Smooth muscle cell of the brain vasculature (primary cell): Measurements from ENCODE around the gene ATXN10.

Source experiments
- DNase-seq: peaks from one replicate; pipeline ENCODE4 v3.0.0-alpha.2; 2012; ENCODE audit warnings: low read depth, low spot score

ATXN10 gene

GRCh38 chr22:45757936-45758335 is 86.3 kb downstream of the ATXN10 start:
- DNase-seq: no peak

- DNase-seq: no peak
Observed at GRCh38 chr22:45758603-45759002, 87.0 kb downstream of the ATXN10 start.

DNA sequence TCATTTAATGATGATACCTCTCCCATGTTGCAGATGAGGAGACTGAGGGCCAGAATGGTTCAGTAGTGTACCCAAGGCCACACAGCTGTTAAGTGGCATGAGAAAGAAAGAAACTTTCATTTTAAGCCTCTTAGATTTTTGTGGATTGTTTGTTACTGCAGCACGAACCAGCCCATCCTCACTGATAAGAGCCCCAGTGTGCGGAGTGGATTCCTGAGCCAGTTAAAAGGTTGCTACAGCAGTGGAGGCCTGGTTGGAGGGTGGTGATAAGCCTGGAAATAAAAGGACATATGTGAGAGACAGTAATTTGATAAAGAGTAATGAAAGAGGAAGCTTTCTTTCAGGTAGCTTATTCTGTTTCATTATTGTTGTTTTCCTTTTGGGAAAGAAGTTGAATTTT is 89.0 kb downstream of the ATXN10 start:
- DNase-seq: no peak

DNA sequence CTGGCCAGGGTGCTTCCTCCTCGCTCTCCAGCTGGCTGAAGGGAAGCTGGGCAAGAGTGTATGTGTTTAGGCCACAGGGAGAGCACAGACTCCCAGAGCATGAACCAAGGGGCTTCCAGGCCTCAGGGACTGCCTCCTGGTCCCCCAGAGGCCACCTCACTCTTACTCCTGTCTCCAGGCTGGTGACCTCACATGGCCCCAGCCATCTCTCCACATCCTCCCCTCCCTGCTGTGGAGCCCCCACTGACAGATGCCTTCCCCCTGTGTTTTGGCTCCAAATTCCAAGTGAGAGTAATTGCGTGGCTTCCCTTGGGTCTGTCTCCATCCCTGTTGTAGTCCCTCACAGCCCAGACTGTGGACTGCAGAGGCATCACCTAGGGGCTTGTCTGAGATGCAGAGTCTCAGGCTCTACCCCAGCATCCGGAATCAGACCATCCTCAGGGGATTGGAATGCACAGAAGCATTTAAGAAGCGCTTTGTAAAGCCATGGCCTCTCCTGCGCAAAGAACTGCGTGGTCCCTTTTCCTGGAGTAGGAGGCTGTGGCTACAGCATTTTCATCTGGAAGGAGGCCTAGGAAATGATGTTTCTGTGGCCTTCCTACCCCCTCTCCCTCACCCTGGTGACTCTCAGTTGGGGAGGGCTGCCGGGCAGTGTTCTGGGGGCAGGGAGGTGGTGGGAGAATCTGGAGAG is 91.1 kb downstream of the ATXN10 start:
- no peak for DNase-seq

DNA sequence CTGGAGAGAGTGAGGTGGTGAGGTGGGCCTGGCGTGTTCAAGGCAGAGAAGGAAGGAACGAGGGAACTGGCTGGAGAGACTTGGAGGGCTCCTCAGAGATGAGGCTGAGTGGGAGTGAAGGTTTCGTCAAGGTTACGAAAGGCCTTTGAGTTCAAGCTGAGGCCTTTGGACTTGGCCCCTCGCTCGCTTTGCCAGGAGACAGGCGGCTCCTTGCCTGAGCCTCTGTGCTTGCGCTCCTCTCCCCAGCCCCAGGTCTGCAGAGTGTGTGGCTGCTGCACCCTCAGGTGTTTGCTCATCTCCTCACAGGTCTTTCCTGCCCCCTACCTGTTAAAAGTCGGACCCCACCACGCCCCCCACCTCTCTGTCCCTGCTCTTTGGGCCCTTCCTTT is 91.6 kb downstream of the ATXN10 start:
- DNase-seq: no peak

GRCh38 chr22:45768490-45768889 is 96.9 kb downstream of the ATXN10 start:
- DNase-seq: no peak

- no peak for DNase-seq
Observed at GRCh38 chr22:45769569-45770210, 98.1 kb downstream of the ATXN10 start.

DNA sequence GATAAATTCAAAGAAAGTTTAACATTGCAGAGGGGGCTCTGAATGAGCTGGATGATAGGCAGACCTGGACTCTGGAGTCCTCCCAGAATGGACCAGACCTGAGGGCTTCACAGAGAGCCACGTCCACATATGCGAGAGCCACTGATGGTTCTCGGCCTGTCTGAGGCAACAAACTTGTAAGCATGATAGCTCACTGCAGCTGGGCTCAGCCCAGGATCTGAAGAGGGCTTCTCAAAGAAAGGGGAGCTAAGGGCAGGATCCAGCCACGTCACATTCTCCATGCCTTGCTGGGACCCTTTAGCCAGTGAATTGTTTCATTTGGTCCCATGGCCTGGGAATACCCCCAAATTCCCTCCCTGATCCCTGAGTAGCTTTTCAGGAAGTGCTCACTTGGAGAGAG is 98.9 kb downstream of the ATXN10 start:
- no peak for DNase-seq

GRCh38 chr22:45771057-45771456 is 99.4 kb downstream of the ATXN10 start:
- DNase-seq: no peak

GRCh38 chr22:45771711-45772110 is 100.1 kb downstream of the ATXN10 start:
- DNase-seq: peak; percentile 72

GRCh38 chr22:45772743-45773142 is 101.1 kb downstream of the ATXN10 start:
- no peak for DNase-seq

- DNase-seq: no peak
Observed at GRCh38 chr22:45774001-45774670, 102.5 kb downstream of the ATXN10 start.

DNA sequence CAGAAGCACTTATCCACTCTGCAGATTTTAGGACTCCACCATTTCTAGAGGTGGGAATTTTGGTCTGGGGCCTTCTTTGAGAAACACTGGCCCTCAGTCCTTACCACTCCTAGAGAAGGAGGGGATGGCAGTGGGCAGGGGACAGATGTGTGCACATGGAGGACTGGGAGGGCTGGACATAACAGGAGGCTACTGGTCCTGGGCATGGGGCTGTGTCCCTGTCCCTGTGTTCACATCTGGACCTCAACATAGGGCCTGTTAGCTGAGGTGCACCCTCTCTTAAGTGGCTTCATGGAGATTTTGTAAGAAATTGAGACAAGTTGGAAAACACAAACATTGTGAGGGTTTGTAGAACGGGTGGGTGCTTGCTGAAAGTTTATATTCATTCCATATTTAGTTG is 103.4 kb downstream of the ATXN10 start:
- no peak for DNase-seq

GRCh38 chr22:45775569-45776312 is 104.1 kb downstream of the ATXN10 start:
- DNase-seq: no peak

DNA sequence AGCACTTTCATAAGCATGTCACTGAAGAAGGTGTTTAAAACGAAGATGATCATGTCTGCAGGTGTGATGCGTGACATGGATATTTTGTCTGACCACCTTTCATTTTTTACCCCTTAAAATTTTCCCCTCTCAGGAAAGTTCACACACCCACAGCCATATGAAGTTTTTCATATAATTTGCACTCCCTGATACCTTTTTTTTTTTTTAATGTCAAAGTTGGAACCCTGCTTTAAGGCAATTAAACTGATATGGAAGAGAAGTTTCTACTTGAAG is 104.6 kb downstream of the ATXN10 start:
- DNase-seq: no peak

DNA sequence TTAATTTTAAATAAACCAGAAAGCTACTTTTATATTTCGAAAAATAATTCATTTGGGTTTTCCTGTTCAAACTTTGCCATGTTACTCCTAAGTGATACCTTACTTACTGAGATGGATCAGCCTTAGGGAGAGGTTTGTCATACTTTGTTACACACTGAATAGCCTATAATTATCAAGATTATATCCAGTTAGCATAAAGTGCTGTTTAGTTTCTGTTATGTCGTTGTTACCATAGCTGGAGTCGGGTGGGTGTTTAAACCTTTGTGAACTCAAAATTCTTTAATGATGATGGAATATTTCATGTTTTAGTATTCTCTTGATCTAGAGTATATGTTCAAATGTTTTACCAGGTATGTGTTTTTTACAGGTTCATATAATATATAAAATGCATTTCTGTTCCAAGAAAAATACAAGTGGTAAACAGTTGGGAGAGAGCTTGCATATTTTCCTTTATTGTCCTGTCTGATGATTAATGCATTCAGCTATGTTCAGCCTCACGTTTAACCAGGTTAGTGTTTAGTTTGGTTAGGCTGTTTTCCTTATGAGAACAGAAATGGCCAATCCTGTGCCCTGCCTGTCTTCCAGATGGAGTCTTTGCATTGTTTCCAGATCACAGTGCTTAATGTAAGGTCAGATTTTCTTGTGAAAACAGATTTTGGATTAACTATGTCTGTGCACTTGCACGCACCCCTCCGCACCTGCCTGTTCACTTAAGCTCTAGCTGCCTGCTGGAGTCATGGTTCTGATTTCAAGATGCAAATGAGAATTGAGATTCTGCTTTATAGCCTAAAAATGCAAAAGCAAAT is 105.6 kb downstream of the ATXN10 start:
- DNase-seq: no peak

DNA sequence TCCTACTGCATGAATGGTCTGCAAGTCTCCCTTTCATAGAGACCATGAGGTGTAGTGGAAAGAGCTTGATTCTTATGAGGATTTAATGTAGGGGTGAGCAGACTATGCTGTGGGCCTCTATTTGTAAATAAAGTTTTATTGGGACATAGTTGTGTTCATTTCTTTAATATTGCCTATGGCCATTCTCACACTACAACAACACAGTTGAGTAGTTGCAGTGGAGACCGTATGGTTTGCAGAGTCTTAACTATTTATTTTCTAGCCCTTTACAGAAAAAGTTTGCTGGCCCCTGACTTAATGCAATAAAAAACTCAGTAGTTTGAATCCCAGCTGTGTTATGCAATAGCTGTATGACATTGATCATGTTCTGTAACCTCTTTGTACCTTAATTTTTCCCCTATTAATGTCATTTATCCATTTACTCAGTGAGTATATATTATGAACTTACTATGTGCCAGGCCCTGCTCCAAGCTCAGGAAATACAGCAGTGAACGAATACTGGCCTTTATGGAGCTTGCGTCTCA is 106.3 kb downstream of the ATXN10 start:
- no peak for DNase-seq

GRCh38 chr22:45781459-45781858 is 109.8 kb downstream of the ATXN10 start:
- no peak for DNase-seq

DNA sequence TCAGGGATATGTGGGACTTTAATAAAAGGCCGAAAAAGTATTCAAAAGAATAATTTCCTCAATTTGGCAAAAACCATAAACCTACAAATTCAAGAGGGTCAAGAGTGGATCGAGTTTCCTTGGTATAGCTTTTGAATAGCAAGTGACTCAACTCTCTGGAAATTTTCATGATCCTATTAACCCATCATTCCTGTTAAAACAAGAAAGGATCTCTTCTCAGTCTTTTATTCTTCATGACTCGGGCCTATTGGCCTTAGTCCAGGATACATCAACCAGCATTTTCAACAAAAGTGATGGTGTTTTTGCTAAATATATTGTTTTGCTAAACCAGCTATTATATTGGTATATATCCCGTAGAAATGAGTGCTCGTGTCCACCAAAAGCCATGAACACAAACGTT is 110.3 kb downstream of the ATXN10 start:
- no peak for DNase-seq

DNA sequence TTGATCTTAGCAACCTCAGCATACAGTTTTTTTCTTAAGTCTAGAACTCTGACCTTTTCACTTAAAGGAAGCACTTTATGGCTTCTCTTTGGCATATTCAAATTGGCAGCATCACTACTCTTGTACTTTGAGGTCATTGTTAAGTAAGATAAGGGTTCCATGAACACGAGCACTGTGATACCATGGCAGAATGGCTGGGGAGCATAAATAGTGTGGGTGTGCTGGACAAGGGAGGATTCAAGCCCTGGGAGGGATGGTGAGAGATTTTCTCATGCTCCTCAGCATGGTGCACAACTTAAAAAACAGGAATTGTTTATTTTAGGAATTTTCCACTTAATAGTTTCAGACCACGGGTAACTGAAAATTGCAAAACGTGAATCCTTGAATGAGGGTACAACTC is 111.4 kb downstream of the ATXN10 start:
- DNase-seq: peak; percentile 64

DNA sequence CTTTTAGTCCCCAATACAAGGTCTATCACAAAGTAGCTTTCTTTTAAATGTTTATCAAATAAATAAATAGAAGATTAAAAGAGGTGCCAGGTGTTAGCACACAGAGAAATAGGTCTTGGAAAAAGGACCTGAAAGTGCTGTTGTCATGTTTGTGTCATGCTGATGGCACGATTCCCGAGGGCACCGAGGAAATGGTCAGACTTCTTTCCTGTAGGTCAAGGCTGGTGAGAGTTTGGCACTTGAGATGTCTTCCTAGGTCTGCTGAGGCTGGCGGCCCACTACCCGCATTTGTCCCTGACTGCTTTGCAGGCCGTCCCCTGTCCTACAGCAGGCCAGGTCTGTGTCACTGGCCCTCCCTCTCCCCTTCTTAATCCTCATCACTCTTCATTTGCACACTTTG is 112.1 kb downstream of the ATXN10 start:
- DNase-seq: no peak
